Measurements from ENCODE around the gene CLDN7.

The CLDN7 gene

GRCh38 chr17:7306911-7307685 lies 44.8 kb upstream of the CLDN7 start, which contains the start of gene EIF5A:
TSS of gene EIF5A (plus strand) at chr17:7307628. CDS start at chr17:7309636, 2,008 bp downstream.
- DNase-seq (ENCODE audit: low read depth), result peak; percentile 100
- H3K4me3 ChIP-seq (ENCODE audit: low read depth, low read length), result peak within 1 kb of the TSS; percentile 72
- TF ChIP-seq CTCF (conservative IDR thresholded peaks at IDR 0.05; ENCODE audit: low read depth, low read length), result no peak

- TF ChIP-seq CTCF (conservative IDR thresholded peaks at IDR 0.05; ENCODE audit: low read depth, low read length), result no peak
- no peak overlapping the region for H3K4me3 ChIP-seq (ENCODE audit: low read depth, low read length)
- DNase-seq (ENCODE audit: low read depth), result no peak
These were observed 41.9 kb upstream of the CLDN7 start for GRCh38 chr17:7304179-7304578.

GRCh38 chr17:7296189-7296861 lies 34.0 kb upstream of the CLDN7 start:
- peak; percentile 67 for TF ChIP-seq CTCF (conservative IDR thresholded peaks at IDR 0.05; ENCODE audit: low read depth, low read length)
- peak overlapping the region; percentile 29 for H3K4me3 ChIP-seq (ENCODE audit: low read depth, low read length)
- peak; percentile 78 for DNase-seq (ENCODE audit: low read depth)

- no peak overlapping the region for H3K4me3 ChIP-seq (ENCODE audit: low read depth, low read length)
- TF ChIP-seq CTCF (conservative IDR thresholded peaks at IDR 0.05; ENCODE audit: low read depth, low read length), result no peak
- DNase-seq (ENCODE audit: low read depth), result no peak
These were observed 33.2 kb upstream of the CLDN7 start for GRCh38 chr17:7295230-7296180.

GRCh38 chr17:7294614-7295153 lies 32.4 kb upstream of the CLDN7 start, which contains the start of gene YBX2:
TSS of gene YBX2 (minus strand) at chr17:7294639. CDS start at chr17:7294500, 139 bp downstream.
- peak; percentile 19 for DNase-seq (ENCODE audit: low read depth)
- peak within 1 kb of the TSS; percentile 14 for H3K4me3 ChIP-seq (ENCODE audit: low read depth, low read length)
- no peak for TF ChIP-seq CTCF (conservative IDR thresholded peaks at IDR 0.05; ENCODE audit: low read depth, low read length)

- TF ChIP-seq CTCF (conservative IDR thresholded peaks at IDR 0.05; ENCODE audit: low read depth, low read length), result no peak
- no peak overlapping the region for H3K4me3 ChIP-seq (ENCODE audit: low read depth, low read length)
- DNase-seq (ENCODE audit: low read depth), result no peak
These were observed 31.7 kb upstream of the CLDN7 start for GRCh38 chr17:7293816-7294613.

All from choroid plexus epithelial cell (primary cell).